Measurements from ENCODE around the gene CHN2.

The CHN2 gene

GRCh38 chr7:29287366-29287765 lies 92.8 kb downstream of the CHN2 start:
- DNase-seq = no peak

- DNase-seq = peak; percentile 64
These were observed 93.9 kb downstream of the CHN2 start for GRCh38 chr7:29288181-29289091.

GRCh38 chr7:29289156-29290021 lies 94.8 kb downstream of the CHN2 start:
- DNase-seq = peak; percentile 66

DNA sequence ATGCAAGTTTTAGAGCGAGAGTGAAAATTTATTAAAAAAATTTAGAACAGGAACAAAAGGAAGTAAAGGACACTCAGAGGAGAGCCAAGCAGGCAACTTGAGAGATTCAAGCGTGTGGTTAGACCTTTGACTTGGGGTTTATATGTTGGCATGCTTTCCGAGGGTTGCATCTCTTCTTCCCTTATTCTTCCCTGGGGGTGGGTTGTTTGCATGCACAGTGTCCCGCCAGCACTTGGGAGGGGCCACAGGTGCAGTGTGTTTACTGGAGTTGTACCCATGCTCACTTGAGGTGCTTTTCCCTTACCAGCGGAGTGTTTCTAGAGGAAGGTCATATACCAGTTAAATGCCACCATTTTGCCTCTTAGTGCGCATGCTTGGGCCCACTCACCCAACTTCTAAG lies 96.3 kb downstream of the CHN2 start:
- no peak for DNase-seq

DNA sequence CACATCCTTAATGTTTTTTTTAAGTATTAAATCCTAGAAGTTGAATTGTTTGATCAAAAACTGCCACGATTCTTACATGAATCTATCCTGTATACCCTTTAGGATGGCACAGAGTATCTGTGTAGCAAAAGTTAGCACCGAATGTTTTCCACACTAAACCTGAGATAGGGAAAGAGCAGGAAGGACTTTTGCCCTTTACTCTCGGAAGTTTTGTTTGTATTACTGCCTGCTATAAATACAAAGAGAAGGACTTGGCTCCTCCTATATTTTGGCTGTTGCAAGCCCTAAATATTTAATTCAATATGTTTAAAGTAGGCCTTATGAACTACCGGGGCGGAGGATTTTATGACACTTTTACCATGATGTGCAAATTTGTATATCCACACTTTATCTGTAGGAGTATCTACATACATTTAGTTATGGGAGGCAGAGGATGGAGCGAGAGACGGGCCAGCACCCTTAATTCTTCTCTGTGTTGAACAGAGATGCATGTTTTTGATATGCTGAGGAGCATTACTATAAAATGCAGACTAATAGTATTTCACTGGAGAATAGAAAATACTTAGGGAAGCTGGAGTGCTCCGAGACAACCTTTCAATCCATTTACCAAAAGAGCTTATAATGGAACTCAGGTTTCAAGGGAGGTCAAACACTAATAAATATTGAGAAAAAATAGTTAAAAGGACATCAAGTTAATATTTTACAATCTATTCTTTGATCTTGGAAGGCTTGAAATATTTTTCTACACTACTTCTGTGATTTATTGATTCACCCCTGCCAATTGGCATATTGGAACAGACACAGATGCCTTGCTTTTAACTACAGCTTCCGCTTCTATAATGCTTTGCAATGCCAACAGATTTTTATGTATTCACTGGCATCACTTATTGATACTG lies 97.4 kb downstream of the CHN2 start:
- DNase-seq = no peak

DNA sequence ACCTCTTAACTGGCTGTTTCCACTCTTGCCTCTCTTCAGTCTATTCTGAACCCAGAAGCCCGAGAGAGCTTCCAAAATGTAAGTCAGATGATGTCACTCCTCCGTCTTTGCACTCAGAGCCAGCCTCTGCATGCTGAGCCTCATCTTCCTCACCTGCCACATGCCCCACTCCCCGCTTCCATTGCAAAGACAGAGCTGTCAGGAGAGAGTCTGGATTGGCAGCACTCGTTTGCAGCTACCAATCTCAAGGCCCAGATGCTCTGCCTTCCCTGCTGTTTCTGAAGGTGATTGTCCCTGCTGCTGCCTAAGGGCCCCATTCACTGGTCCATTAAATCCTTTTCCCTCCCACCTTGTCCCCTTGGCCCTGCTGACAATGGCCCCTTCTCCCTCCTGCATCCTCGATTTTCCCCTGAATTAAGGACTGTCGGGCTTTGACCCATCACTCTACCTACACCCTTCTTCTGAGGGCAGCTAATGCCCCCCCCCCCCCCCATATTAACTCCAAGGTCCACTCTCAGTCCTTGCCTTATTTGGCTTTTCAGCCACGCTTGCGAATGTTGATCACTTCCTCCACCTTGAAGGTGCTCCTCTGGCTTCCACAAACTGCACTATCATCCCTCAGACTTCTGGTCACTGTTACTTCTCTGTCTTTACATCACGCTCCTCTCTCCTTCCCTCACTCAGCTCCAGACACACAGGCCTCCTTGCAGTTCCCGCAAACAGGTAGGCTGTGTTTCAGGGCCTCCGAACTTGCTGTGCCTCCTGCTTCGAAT lies 98.5 kb downstream of the CHN2 start:
- no peak for DNase-seq

DNA sequence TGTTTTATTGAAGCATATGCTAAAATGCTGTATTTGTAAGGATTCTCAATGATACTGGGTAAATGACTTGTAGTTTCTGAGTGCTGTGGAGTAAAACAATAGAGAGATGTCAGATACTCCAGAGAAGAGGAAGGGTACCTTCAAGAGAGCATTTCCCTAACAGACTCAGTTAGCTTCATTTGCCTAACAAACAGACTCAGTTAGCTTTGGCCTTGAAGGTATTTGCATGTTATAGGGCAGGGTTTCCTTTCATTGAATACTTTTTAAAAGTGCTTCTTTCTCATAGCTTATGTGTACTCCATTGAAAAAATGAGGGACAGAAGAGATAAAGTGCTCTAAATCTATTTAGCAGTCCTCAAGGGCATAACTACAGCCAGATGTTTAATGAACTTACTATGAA lies 101.8 kb downstream of the CHN2 start:
- DNase-seq = no peak

GRCh38 chr7:29297194-29297890 lies 102.8 kb downstream of the CHN2 start:
- DNase-seq = no peak

DNA sequence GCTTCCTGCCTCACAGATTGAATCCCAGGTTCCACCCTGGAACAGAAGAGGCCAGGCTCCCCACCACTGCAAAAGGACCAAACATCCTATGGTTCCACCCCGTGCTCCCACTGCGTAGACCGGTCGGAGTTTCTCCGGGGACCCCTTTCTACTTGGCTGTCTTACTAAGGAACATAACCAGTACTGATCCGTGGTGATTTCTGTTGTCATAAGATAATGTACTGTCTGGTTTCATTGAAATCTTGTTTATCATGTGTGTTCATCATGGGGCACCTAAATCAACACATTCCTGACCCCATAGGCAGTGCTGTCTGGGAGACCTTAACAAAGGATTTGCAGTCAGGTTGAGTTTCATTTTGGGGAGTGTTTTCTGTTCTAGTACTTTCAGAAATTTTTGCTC lies 104.5 kb downstream of the CHN2 start:
- no peak for DNase-seq

DNA sequence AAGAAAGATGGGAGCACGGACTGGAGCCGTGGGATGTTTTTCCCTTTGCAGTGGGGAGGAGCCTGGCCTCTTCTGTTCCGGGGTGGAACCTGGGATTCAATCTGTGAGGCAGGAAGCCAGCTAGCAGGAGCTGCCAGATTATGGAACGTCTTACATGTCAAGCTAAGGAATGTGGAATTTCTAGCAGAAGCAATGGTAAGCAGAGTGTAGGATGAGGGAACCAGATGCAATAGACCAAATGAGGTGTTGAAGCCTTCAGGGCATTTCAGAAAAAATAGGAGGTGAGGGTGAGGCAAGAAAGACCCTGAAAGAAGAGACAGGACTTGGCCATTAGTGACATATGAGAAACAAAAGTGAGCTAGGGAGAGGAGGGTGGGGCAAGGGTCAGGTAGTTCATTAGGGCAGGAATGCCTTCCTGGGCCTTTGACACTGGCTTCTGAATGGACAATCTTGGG lies 105.5 kb downstream of the CHN2 start:
- no peak for DNase-seq

DNA sequence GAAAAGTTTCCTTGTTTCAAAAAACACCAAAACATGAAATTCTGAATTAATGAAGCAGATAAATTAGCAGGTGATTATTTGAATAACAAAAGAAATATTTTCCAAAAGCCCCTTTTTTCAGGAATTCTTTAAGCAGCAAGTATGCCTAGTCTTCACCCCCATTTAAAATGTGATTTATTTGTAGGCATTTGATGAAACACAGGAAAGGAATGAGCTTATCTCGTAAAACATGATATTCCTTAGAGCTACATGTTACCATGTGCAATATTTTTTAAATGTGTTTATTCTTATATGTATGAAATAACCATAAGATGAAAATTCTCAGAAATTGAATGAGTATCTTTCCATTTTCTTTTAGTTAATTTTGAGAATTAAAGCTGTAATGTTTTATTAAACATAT lies 106.1 kb downstream of the CHN2 start:
- no peak for DNase-seq

DNA sequence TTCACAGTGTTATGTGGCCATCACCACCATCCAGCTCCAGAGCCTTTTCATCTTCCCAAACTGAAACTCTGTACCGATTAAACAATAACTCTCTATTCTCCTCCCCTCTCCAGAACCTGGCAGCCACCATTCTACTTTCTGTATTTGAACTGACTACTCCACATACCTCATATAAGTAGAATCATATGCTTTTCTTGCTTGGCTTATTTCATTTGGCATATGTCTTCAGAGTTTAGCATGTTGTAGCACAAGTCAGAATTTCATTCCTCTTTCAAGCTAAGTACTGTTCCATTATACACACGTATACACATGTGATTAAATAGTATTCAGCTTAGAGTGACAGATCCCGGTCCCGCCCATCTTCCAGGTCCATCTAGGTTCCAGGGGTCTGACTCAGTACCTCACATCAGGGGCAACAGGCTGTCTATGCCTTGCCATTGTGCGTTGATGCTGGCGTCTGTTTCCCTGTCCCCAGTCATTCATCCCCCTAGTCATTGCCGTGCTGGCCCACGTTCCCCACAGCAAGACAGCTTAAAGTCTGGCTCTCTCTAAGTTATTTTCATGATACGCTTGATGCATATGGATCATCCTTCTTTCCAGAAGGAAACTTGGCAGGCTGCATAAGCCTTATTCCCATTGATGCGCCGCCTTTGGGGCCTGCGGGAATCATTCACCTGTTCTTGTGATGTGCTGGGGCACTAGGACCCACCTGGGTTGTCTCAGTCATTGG lies 108.3 kb downstream of the CHN2 start:
- no peak for DNase-seq

GRCh38 chr7:29304756-29305155 lies 110.2 kb downstream of the CHN2 start:
- DNase-seq = no peak

- peak; percentile 60 for DNase-seq
These were observed 111.9 kb downstream of the CHN2 start for GRCh38 chr7:29306319-29306991.

- DNase-seq = no peak
These were observed 113.8 kb downstream of the CHN2 start for GRCh38 chr7:29308424-29308823.

DNA sequence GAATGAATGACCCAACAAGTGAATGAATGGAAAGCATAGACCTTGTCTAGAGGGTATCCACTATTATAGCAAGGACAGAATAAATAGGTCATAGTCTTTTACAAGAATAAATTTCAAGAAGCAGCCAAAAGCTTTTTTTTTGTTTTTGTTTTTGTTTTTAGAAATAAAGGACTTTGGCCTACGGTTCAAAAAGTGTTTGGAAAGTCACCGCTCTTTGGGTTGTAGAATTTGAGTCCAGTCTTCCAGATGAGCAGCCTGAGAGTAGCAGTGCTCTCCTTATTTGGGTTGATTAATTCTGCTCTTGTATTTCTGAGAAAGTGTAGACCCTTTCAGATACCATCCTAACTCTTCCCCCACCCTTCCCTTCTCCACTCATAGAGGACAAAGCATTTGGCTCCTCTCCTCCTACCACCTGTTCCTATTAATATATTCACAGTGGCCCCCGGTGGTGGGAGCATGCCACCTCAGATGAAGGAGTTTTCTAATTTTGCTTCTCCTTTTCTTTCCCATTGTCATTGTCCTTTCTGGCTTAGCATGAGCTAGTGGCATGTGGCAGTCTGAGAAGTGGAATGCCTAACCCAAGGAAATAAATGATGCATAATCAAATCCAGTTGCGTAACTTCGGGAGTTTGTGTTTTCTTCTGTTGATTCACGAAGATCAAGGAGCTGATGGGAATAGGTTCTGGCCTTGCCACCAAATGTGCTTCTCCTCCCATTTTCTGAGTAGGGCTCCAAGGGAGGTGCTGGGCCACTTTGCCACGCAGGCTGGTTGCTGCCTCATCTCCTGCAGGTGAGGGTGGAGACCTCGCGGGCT lies 114.7 kb downstream of the CHN2 start:
- DNase-seq = no peak

DNA sequence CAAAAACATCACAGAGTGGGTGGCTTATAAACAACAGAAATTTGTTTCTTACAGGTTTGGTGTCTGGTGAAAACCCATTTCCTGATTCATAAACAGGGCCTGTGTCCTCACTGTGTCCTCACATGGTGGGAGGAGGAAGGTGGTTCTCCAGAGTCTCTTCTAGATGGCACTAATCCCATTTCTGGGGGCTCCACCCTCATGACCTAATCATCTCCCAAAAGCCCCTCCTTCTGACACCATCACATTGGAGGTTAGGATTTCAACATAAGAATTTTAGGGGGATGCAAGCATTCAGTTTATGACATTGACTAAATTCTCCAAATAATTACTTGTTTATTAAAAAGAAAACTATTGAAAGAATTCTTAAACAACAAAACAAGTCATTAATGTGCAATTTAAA lies 116.0 kb downstream of the CHN2 start:
- DNase-seq = no peak

GRCh38 chr7:29311314-29311713 lies 116.7 kb downstream of the CHN2 start:
- DNase-seq = no peak

DNA sequence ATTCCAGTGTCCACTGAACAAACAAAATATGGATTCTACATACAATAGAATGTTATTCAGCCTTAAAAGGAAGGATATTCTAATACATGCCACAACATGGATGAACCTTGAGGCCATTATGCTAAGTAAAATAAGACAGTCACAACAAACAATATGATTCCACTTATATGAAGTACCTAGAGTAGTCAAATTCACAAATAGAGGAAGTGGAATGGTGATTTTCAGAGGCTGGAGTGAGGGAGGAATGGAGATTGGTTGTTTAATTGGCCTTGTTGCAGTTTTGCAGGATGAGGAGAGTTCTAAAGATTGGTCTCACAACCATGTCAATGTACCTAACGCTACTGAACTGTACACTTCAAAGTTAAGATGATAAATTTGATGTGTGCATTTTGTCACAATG lies 119.6 kb downstream of the CHN2 start:
- DNase-seq = no peak

Data from midbrain (tissue), 1 donor.